Osteocyte (in vitro differentiated cells): ENCODE data around the gene XPNPEP1. TPM values are rescaled to one million over a fixed set of nuclear protein-coding genes. Genes with fewer than 3 reads are reported as not detected.

Experiments
- DNase-seq: peaks from one replicate; pipeline ENCODE4 v3.0.0; 2021; ENCODE audit warnings: mixed read lengths; ENCODE audit not compliant: unreplicated experiment; ENCODE audit errors: extremely low spot score
- H3K27ac Mint-ChIP-seq: one replicate; pipeline ENCODE4 v1.8.0; 2021; ENCODE audit warnings: mild to moderate bottlenecking, mixed read lengths; ENCODE audit not compliant: unreplicated experiment
- H3K27me3 Mint-ChIP-seq: one replicate; pipeline ENCODE4 v1.8.0; 2021; ENCODE audit warnings: mixed read lengths; ENCODE audit not compliant: unreplicated experiment
- H3K36me3 Mint-ChIP-seq: one replicate; pipeline ENCODE4 v1.8.0; 2021; ENCODE audit warnings: mixed read lengths; ENCODE audit not compliant: unreplicated experiment
- H3K4me1 Mint-ChIP-seq: one replicate; pipeline ENCODE4 v1.8.0; 2021; ENCODE audit warnings: mixed read lengths; ENCODE audit not compliant: unreplicated experiment
- H3K4me3 Mint-ChIP-seq: one replicate; pipeline ENCODE4 v1.8.0; 2021; ENCODE audit warnings: mild to moderate bottlenecking, moderate library complexity, mixed read lengths; ENCODE audit not compliant: unreplicated experiment
- H3K9me3 Mint-ChIP-seq: one replicate; pipeline ENCODE4 v1.8.0; 2021; ENCODE audit warnings: mixed read lengths; ENCODE audit not compliant: unreplicated experiment
- total RNA-seq: library from RNA; stranded (reverse); gene quantifications from 2 replicates; pipeline ENCODE4 v1.2.1, GENCODE V29; 2021
- TF ChIP-seq, protein P1 (sequence below): fragments of 200-600 bp; sonication (generic); IDR thresholded peaks from 2 replicates; pipeline ENCODE4 v1.5.0; 2021; ENCODE audit warnings: antibody characterized with exemption, mild to moderate bottlenecking, moderate library complexity

Gene XPNPEP1
- total RNA-seq, 1 donor from 2014 or later, result 74.5 TPM

DNA sequence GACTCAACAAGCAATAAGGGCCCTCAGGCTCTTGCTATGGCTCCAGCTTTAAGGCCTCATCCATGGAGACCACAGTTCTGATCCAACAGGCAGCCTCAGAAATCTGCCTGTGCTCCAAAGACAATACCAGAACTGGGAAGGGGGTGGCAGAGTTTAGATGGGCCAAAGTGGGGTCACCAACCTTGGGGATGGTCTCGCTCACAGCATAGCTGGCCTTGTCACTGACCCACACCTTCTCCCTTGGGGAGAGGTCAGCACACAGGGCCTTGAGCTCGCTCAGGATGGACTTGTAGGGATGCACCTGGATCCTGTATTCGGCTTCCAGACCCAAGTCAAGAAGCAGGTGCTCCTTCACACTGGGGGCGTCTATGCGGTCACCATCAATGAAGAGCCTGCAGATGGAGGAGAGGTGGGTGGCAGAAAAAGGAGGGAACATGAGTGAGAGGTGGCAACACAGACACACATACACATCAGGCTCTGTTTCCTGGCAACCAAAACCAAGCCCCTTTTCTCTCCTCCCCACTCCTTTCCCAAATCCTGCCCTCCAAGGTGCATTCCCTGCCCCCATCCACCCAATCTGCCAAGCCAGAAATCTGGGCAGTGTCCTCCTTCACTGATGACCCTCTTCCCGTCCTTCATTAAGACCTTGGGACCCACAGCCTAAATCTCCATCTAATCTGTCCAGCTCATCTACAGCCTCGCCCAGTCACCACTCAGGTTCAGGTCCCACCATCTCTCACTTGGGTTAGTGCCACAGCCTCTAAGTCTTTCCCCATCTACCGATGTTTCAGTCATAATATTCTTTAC is 40.9 kb downstream of the XPNPEP1 start:
- Mint-ChIP-seq H3K27ac (no peak overlapping the region), H3K36me3 (peaks cover 41% of the 10 kb centered on the region), H3K4me1 (peaks cover 32% of the 10 kb centered on the region), H3K27me3 (no peaks in the 10 kb centered on the region), H3K9me3 (no peaks in the 10 kb centered on the region), H3K4me3 (no peak overlapping the region)
- peak; percentile 62 for DNase-seq
- TF ChIP-seq, protein P1, sequence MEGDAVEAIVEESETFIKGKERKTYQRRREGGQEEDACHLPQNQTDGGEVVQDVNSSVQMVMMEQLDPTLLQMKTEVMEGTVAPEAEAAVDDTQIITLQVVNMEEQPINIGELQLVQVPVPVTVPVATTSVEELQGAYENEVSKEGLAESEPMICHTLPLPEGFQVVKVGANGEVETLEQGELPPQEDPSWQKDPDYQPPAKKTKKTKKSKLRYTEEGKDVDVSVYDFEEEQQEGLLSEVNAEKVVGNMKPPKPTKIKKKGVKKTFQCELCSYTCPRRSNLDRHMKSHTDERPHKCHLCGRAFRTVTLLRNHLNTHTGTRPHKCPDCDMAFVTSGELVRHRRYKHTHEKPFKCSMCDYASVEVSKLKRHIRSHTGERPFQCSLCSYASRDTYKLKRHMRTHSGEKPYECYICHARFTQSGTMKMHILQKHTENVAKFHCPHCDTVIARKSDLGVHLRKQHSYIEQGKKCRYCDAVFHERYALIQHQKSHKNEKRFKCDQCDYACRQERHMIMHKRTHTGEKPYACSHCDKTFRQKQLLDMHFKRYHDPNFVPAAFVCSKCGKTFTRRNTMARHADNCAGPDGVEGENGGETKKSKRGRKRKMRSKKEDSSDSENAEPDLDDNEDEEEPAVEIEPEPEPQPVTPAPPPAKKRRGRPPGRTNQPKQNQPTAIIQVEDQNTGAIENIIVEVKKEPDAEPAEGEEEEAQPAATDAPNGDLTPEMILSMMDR, result no peak

DNA sequence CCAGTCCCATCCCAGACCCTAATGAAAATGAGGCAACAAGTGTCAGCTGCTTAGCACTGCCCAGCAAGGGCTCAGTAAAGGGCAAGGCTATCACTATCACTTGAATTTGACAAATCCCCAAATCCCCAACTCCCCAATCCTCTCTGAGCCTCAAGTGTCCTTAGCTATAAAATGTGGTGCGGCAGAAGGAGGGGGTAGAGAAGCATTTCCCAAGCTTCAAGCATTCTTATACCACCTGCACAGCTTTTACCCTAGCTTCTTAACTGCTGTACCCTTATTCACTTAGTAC is 41.6 kb downstream of the XPNPEP1 start:
- no peaks in the 10 kb centered on the region for H3K27me3 Mint-ChIP-seq
- H3K27ac Mint-ChIP-seq, result no peak overlapping the region
- no peak for DNase-seq
- H3K4me1 Mint-ChIP-seq, result peaks cover 25% of the 10 kb centered on the region
- H3K36me3 Mint-ChIP-seq, result peaks cover 45% of the 10 kb centered on the region
- H3K9me3 Mint-ChIP-seq, result no peaks in the 10 kb centered on the region
- TF ChIP-seq, protein P1, result no peak
- no peak overlapping the region for H3K4me3 Mint-ChIP-seq

DNA sequence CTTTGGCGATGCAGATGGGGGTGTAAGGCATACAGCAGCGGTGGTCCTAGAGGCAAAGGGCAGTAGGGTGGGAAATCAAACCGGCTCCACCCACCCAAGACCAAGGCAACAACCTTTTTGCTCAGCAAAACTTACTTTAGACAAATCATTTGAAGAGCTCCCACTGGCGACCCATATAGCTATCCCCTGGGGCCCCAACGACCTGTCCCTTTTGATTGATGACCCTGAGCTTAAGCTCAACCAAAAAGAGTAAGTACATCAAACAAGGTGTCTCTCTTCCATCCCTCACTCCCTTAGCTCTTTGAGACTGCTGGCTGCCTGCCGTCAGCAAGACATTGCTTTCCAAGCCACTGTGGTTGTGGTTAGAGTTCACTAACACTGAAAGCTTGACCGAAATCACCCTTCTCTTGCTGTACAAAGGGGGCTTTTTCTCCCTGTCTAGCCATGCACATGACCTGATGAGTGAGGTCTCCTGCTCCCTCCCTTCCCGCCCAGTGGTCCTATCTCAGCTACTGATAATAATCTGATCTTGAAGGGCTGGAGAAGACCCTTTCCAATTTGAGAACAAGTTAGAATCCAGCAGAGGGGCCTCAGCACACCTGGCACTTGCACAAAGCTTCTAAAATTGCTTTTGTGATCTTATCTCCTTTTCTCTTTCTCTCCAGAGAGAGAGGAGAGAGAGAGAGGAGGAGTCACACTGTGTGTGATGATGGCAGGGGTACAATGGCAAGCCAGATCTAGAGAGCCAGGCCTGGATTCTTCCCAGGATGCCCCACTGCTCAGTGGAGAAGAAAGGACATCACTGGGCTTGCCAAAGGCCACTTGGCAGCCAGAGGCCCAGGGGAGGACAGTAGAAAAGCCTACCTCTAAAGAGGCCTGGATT is 42.2 kb downstream of the XPNPEP1 start:
- no peaks in the 10 kb centered on the region for H3K9me3 Mint-ChIP-seq
- TF ChIP-seq, protein P1, result no peak
- H3K36me3 Mint-ChIP-seq, result peaks cover 47% of the 10 kb centered on the region
- H3K4me1 Mint-ChIP-seq, result peaks cover 20% of the 10 kb centered on the region
- DNase-seq, result peak; percentile 42
- H3K27me3 Mint-ChIP-seq, result no peaks in the 10 kb centered on the region
- H3K4me3 Mint-ChIP-seq, result no peak overlapping the region
- no peak overlapping the region for H3K27ac Mint-ChIP-seq

DNA sequence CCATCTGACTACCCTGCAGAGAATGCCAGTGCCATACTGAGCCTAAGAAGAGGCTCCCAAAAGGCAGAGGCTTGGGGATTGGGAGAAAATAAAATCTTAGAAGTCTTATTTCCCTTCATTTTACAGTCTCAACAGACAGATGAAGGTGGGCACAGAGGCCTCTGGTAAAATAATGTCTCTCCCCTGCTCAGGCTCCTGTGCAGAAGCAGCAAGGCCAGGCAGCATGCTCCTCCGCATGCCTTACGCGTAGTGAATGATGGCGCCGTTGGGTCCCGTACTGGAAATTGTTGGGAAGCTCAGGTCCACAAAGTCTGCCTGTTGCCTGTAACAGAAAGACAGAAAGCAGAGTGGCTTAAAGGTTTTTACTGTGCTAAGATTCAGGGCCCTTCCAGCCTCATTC is 45.8 kb downstream of the XPNPEP1 start:
- H3K27ac Mint-ChIP-seq, result no peak overlapping the region
- H3K4me1 Mint-ChIP-seq, result no peaks in the 10 kb centered on the region
- H3K4me3 Mint-ChIP-seq, result no peak overlapping the region
- TF ChIP-seq, protein P1, result no peak
- DNase-seq, result peak; percentile 62
- H3K9me3 Mint-ChIP-seq, result no peaks in the 10 kb centered on the region
- peaks cover 58% of the 10 kb centered on the region for H3K36me3 Mint-ChIP-seq
- H3K27me3 Mint-ChIP-seq, result no peaks in the 10 kb centered on the region
